Osteoblast (primary cell): ENCODE results near the gene EDNRA. TPM values are rescaled to one million over a fixed set of nuclear protein-coding genes. Genes with fewer than 3 reads are reported as not detected.

Experiments used
- DNase-seq: peaks from one replicate; pipeline ENCODE4 v3.0.0; 2011; ENCODE audit warnings: low spot score, mixed read lengths; ENCODE audit not compliant: insufficient read length; ENCODE audit errors: missing footprints
- H2AFZ ChIP-seq: 2 replicates; pipeline ENCODE4 v1.6.0; 2011; ENCODE audit warnings: mild to moderate bottlenecking, low read length
- H3K27ac ChIP-seq: 2 replicates; pipeline ENCODE4 v1.5.1; 2011; ENCODE audit warnings: mild to moderate bottlenecking, low read depth, low read length, moderate library complexity
- H3K27me3 ChIP-seq: 2 replicates; pipeline ENCODE4 v1.6.0; 2012; ENCODE audit warnings: mild to moderate bottlenecking, control low read depth, inconsistent platforms, low read length, moderate library complexity; ENCODE audit not compliant: insufficient read depth
- H3K36me3 ChIP-seq: 2 replicates; pipeline ENCODE4 v1.5.1; 2011; ENCODE audit warnings: mild to moderate bottlenecking, low read length, control low read depth, moderate library complexity; ENCODE audit not compliant: insufficient read depth
- H3K4me1 ChIP-seq: 2 replicates; pipeline ENCODE4 v1.5.1; 2011; ENCODE audit warnings: mild to moderate bottlenecking, low read length, control low read depth, moderate library complexity; ENCODE audit not compliant: insufficient read depth
- H3K4me2 ChIP-seq: 2 replicates; pipeline ENCODE4 v1.6.0; 2011; ENCODE audit warnings: mild to moderate bottlenecking, low read length; ENCODE audit not compliant: insufficient read depth
- H3K4me3 ChIP-seq: fragments of 200-600 bp; sonication (generic); 3 replicates; pipeline ENCODE4 v1.5.1; 2012; ENCODE audit warnings: mild to moderate bottlenecking, low read length, inconsistent platforms; ENCODE audit not compliant: insufficient read depth
- H3K79me2 ChIP-seq: 2 replicates; pipeline ENCODE4 v1.6.0; 2012; ENCODE audit warnings: mild to moderate bottlenecking, low read length, control low read depth, inconsistent platforms; ENCODE audit not compliant: insufficient read depth
- H3K9me3 ChIP-seq: 2 replicates; pipeline ENCODE4 v1.5.1; 2011; ENCODE audit warnings: low read depth, low read length, control low read depth
- H4K20me1 ChIP-seq: 2 replicates; pipeline ENCODE4 v1.6.0; 2012; ENCODE audit warnings: mild to moderate bottlenecking, low read length, control low read depth; ENCODE audit not compliant: insufficient read depth
- CTCF ChIP-seq: IDR thresholded peaks from 2 replicates; pipeline ENCODE4 v1.5.1; 2011; ENCODE audit warnings: mild to moderate bottlenecking, low read depth, low read length, moderate library complexity; ENCODE audit errors: extremely low read depth
- total RNA-seq: library from RNA; depleted of rRNA; stranded (reverse); fragments of >200 nt; gene quantifications from 2 replicates; pipeline ENCODE4 v1.2.3, GENCODE V29; 2012

EDNRA gene
- total RNA-seq, 1 donor = 6.2 TPM

GRCh38 chr4:147526272-147526654 lies 45.4 kb downstream of the EDNRA start:
- no peaks in the 10 kb centered on the region for H4K20me1 ChIP-seq
- no peak for TF ChIP-seq CTCF
- no peak for DNase-seq

GRCh38 chr4:147528054-147528453 lies 47.2 kb downstream of the EDNRA start:
- H3K4me2 ChIP-seq = no peak overlapping the region
- no peak overlapping the region for H3K4me3 ChIP-seq
- no peak overlapping the region for H2AFZ ChIP-seq
- H3K9me3 ChIP-seq = no peaks in the 10 kb centered on the region
- H3K4me1 ChIP-seq = no peaks in the 10 kb centered on the region
- H3K27ac ChIP-seq = no peak overlapping the region
- no peak for TF ChIP-seq CTCF
- no peaks in the 10 kb centered on the region for H3K27me3 ChIP-seq
- no peaks in the 10 kb centered on the region for H4K20me1 ChIP-seq
- H3K36me3 ChIP-seq = no peaks in the 10 kb centered on the region
- no peaks in the 10 kb centered on the region for H3K79me2 ChIP-seq
- no peak for DNase-seq

More at GRCh38 chr4:147526272-147526654, 45.4 kb downstream of the EDNRA start:
- no peak overlapping the region for H3K27ac ChIP-seq
- H3K36me3 ChIP-seq = no peaks in the 10 kb centered on the region
- no peak overlapping the region for H2AFZ ChIP-seq
- no peaks in the 10 kb centered on the region for H3K4me1 ChIP-seq
- no peaks in the 10 kb centered on the region for H3K9me3 ChIP-seq
- no peak overlapping the region for H3K4me2 ChIP-seq
- H3K27me3 ChIP-seq = no peaks in the 10 kb centered on the region
- no peak overlapping the region for H3K4me3 ChIP-seq
- H3K79me2 ChIP-seq = no peaks in the 10 kb centered on the region

- H3K79me2 ChIP-seq = no peaks in the 10 kb centered on the region
- H3K4me3 ChIP-seq = no peak overlapping the region
- H3K27ac ChIP-seq = no peak overlapping the region
- DNase-seq = no peak
- H3K36me3 ChIP-seq = no peaks in the 10 kb centered on the region
- no peak overlapping the region for H2AFZ ChIP-seq
- H4K20me1 ChIP-seq = no peaks in the 10 kb centered on the region
- no peak for TF ChIP-seq CTCF
- no peak overlapping the region for H3K4me2 ChIP-seq
- H3K4me1 ChIP-seq = no peaks in the 10 kb centered on the region
- no peaks in the 10 kb centered on the region for H3K9me3 ChIP-seq
- no peaks in the 10 kb centered on the region for H3K27me3 ChIP-seq
Measured at GRCh38 chr4:147530134-147530533, 49.2 kb downstream of the EDNRA start.

GRCh38 chr4:147530723-147531122 lies 49.8 kb downstream of the EDNRA start:
- Histone ChIP-seq H3K4me3 (no peak overlapping the region), H3K4me1 (no peaks in the 10 kb centered on the region), H2AFZ (no peak overlapping the region), H3K79me2 (no peaks in the 10 kb centered on the region), H3K9me3 (no peaks in the 10 kb centered on the region), H3K36me3 (no peaks in the 10 kb centered on the region), H3K27me3 (no peaks in the 10 kb centered on the region), H3K4me2 (no peak overlapping the region), H3K27ac (no peak overlapping the region), H4K20me1 (no peaks in the 10 kb centered on the region)
- TF ChIP-seq CTCF = no peak
- no peak for DNase-seq
